Mesenteric fat pad (tissue), 1 donor: Measurements from ENCODE around the gene SETD2. TPM values are rescaled to one million over a fixed set of nuclear protein-coding genes. Genes with fewer than 3 reads are reported as not detected.
"Not testable (repeated sequence)": the region's sequence is repeated elsewhere in the genome, so short reads cannot be mapped to it uniquely, and the experiment has no call there.

Source experiments
- DNase-seq: peaks from one replicate; pipeline ENCODE4 v3.0.0-alpha.2; 2020; ENCODE audit warnings: low spot score
- long read RNA-seq: library from polyadenylated mRNA; unstranded; transcript quantifications from one replicate; pipeline ENCODE4 v2.0.0, GENCODE V29; 2020
- total RNA-seq: library from RNA; stranded (reverse); fragmentation: NEBNext Ultra II Directional; extraction: Animal tissue kit (Norgen Biotek cat#: 25700); gene quantifications from one replicate; pipeline ENCODE4 v1.2.1, GENCODE V29; 2021
- donor health status: DM: yes; HTN: yes; CAD: no.

Gene SETD2, protein sequence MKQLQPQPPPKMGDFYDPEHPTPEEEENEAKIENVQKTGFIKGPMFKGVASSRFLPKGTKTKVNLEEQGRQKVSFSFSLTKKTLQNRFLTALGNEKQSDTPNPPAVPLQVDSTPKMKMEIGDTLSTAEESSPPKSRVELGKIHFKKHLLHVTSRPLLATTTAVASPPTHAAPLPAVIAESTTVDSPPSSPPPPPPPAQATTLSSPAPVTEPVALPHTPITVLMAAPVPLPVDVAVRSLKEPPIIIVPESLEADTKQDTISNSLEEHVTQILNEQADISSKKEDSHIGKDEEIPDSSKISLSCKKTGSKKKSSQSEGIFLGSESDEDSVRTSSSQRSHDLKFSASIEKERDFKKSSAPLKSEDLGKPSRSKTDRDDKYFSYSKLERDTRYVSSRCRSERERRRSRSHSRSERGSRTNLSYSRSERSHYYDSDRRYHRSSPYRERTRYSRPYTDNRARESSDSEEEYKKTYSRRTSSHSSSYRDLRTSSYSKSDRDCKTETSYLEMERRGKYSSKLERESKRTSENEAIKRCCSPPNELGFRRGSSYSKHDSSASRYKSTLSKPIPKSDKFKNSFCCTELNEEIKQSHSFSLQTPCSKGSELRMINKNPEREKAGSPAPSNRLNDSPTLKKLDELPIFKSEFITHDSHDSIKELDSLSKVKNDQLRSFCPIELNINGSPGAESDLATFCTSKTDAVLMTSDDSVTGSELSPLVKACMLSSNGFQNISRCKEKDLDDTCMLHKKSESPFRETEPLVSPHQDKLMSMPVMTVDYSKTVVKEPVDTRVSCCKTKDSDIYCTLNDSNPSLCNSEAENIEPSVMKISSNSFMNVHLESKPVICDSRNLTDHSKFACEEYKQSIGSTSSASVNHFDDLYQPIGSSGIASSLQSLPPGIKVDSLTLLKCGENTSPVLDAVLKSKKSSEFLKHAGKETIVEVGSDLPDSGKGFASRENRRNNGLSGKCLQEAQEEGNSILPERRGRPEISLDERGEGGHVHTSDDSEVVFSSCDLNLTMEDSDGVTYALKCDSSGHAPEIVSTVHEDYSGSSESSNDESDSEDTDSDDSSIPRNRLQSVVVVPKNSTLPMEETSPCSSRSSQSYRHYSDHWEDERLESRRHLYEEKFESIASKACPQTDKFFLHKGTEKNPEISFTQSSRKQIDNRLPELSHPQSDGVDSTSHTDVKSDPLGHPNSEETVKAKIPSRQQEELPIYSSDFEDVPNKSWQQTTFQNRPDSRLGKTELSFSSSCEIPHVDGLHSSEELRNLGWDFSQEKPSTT (N-terminal part only)
- total RNA-seq = 46.6 TPM
- long read RNA-seq, partial matches to known transcripts = 2 of 17 reads
- long read RNA-seq, other reads (novel, unspliced or antisense) = 15 of 17 reads

DNA sequence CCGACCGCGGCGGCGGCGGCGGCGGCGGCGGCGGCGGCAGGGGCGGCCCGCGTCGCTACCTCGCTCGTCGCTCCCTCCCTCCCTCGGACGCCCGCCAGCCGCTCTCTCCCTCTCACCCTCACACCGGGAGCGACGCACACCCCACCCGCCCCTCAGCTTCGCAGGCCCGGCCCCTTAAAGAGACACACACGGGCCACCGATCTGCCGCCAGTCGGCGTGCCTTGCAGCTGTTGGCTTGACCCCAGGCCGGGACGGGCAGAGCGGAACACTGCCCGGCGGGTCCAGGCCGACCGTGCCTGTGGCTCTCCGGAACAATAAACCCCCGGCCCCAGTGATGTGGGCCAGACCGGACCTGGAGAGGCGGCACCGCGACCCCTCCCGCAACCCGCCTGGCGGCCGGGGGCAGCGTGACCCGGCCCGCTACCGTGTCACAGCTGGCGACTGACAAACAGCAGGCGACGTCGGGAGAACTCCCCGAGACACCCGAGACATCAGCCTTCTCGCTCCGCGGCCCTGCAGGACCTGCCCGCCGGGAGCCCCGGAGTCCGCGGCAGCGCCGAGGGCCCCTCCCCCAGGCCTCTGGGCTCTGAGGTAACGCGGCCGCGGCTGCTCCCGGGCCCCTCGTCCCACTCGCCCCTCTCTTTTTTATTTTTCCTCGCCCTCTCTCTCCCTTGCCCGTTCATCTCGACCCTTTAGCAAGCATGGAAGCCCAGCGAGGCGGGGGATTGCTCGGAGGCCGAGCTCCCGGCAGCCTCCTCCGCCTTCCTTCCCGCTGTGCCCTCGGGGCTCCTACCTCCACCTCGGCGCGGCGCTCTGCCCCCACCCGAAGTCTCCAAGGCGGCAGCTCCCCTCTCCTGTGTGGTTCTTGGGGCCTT is at the start of gene SETD2:
SETD2 (minus strand) TSS at position 107 of the 875 bp plus-strand sequence. CDS start 189 bp downstream, outside the sequence.
- peak; percentile 96 for DNase-seq

DNA sequence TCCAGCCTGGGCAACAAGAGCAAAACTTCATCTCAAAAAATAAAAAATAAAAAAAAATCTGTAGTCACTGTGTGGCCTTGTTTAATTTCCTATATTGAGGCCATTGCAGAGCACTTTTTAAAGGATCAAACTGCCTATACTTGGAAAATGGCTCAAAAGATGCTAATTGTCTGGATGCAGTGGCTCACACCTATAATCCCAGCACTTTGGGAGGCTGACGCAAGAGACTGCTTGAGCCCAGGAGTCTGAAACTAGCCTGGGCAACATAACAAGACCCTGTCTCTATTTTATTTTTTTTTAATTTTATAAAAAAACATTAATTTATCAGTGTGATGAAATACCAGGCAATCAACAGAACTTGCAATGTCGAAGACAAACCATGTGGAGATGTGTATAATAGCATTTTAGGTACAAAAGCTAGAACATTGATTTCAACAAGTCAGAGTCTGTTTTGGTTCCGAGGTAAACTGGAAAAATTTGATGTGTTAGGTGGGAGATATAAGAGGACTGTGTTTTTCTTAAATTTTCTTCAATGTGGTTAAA is 47.0 kb upstream of the SETD2 start:
- DNase-seq = no peak

DNA sequence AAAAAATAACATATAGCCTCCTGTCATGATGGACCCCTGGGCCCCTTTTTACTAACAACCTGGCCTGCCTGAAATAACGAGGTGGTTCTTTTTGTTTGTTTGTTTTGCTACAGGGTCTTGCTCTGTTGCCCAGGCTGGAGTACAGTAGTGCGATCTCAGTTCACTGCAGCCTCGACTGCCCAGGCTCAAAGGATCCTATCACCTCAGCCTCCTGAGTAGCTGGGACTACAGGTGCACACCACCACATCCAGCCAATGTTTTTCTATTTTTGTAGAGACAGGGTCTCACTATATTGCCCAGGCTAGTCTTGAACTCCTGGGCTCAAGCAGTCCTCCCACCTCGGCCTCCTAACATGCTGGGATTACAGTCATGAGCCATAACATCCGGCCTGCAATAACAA is 42.1 kb upstream of the SETD2 start:
- DNase-seq = not testable (repeated sequence)

DNA sequence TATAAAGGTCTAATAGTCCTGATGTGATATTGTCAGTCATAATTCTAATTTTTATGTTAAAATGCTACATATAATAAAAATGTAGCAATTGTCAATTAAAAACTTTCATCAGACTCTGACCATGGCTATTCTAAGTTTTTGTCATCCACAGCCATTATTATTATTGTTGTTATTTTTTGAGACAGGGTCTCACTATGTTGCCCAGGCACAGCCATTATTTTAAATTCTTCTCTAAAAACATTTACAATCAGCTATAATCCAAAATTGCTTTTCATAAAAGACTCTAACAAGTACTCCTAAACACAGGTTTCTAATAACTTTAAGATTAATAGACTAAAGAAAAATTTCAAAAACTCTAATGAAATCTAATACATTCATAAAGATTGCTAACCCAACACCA is 41.0 kb upstream of the SETD2 start:
- no peak for DNase-seq

DNA sequence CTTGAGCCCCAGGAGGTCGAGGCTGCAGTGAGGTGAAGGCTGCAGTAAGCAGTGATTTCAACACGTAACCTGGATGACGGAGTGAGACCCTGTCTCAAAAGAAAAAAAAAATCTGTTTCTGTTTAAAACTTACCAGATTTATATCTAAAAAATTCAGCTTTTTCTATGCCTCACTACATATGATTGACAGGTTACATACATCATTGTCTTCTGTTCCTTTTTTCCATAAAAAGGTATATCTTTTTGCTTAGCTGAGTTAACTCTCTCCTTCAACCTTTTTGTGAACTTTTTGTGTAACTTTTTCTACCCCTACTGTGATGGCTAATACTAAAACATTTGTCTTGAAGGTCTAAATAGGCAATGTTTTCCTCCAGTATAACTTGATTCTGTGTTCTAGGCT is 38.6 kb upstream of the SETD2 start:
- DNase-seq = no peak

DNA sequence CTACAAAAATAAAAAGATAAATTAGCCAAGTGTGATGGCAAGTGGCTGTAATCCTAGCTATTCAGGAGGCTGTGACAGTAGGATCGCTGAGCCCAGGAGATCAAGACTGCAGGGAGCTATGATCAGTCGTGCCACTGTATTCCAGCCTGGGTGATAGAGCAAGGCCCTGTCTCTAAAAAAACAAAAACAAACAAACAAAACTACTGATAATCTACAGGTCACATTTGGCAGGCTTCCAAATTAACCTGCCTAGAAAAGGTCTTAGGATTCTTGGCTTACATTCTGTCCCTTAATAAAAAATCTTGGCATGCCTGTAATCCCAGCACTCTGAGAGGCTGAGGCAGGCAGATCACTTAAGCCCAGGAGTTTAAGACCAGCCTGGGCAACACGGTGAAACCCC is 33.4 kb upstream of the SETD2 start:
- DNase-seq = no peak

DNA sequence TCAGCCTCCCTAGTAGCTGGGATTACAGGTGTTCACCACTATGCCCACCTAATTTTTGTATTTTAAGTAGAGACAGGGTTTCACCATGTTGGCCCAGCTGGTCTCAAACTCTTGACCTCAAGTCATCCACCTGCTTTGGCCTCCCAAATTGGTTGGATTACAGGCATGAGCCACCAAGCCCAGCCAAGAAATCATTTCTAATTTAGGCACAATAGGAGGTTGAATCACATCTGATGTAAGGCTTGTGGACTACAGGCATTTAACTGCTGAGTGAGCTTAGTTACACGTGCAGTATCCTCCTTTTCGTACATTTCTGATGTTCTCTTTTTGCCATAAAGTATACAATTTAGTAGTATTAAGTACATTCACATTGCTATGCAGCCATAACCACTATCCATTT is 31.1 kb upstream of the SETD2 start:
- no peak for DNase-seq

DNA sequence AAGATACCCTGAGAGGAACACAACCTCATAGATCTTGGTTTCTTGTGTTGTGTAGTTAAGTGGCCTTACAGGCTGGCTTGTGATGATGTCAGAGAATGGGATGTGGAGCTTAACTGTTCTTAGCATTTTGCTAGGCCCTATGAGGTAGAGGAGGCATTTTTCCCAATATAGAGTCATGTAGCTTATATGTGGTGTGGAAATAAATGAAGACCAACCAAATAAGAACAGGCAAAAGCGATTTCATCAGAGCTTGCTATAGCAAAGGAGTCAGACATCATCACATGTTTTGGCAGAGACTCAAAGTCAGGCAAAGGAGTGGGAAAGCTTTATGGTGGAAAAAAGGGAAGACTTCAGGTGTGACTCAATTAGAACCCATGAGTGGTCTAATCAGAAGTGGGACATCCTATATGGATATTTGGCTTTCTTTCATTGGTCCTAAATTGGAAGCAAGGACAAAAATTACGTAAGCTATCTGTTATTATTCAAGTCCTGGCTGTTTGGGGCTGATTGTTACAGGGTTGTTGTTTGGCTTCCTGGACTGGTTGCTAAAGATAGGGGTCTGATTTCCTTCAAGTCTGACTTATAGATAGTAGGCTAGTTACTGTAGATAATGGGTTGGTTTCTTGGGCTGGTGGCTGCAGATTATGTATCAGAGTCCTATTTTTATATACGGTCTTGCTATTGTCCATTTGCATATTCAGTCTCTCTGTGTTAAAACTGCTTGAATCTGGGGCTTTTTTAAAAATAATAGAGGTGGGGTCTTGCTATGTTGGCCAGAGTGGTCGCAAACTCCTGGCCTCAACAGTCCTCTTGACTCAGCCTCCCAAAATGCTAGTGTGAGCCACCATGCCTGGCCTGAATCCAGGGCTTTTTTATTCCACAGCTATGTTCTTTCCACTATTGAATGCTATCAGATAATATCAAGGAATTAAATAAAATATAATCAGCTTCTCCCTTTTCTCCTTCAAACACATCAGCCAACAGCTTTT is 30.3 kb upstream of the SETD2 start:
- DNase-seq = no peak

DNA sequence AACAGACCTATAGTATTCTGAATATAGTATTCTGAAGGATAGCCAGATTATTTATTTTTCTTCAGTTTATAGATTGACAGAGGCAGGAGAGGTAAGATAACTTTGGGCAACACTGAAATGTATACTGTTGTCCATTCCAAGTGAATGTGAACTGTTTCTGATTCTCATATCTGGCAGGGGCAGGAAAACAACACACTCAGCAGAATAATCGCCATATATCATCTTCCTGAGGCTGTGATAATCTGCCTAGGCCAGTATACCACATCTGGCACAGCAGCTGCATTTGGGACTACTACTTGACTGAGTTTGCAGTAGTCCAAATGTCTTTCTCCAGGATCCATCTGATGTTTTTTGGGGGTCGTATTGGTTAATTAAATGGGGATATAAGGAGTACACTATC is 22.4 kb upstream of the SETD2 start:
- DNase-seq = no peak

DNA sequence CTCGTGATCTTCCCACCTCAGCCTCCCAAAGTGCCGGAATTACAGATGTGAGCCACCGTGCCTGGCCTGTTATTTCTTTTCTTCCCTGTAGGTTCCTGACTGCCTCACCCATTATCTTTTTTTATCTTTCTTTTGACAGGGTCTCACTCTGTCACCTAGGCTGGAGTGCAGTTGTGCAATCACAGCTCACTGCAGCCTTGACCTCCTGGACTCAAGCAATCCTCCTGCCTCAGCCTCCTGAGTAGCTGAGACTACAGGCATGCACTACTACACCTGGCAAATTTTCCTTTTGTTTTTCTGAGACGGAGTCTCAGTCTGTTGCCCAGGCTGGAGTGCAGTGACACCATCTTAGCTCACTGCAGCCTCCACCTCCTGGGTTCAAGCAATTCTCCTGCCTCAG is 17.8 kb upstream of the SETD2 start:
- DNase-seq = peak; percentile 39

DNA sequence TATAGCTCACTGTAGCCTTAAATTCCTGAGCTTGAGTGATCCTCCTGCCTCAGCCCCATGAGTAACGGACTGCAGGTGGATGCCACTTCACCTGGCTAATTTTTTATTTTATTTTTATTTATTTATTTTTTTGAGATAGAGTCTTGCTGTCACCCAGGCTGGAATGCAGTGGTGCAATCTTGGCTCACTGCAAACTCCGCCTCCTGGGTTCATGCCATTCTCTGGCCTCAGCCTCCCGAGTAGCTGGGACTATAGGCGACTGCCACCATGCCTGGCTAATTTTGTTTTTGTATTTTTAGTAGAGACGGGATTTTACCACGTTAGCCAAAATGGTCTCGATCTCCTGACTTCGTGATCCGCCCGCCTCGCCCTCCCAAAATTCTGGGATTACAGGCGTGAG is 16.1 kb upstream of the SETD2 start:
- DNase-seq = not testable (repeated sequence)

DNA sequence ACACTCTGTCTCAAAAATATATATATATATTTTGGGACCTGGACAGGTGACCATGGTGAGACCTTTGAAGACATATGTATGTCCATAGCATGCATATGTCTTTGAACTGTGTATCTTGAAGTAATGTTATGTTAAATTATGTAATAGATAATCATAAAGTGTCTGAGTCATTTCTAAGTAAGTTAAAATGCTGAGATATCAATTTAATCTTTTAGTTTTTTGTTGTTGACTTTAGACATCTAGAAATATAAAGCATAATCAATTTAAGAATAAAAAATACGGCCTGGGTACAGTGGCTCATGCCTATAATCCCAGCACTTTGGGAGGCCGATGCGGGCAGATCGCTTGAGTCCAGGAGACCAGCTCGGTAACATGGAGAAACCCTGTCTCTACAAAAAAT is 12.7 kb upstream of the SETD2 start:
- no peak for DNase-seq

DNA sequence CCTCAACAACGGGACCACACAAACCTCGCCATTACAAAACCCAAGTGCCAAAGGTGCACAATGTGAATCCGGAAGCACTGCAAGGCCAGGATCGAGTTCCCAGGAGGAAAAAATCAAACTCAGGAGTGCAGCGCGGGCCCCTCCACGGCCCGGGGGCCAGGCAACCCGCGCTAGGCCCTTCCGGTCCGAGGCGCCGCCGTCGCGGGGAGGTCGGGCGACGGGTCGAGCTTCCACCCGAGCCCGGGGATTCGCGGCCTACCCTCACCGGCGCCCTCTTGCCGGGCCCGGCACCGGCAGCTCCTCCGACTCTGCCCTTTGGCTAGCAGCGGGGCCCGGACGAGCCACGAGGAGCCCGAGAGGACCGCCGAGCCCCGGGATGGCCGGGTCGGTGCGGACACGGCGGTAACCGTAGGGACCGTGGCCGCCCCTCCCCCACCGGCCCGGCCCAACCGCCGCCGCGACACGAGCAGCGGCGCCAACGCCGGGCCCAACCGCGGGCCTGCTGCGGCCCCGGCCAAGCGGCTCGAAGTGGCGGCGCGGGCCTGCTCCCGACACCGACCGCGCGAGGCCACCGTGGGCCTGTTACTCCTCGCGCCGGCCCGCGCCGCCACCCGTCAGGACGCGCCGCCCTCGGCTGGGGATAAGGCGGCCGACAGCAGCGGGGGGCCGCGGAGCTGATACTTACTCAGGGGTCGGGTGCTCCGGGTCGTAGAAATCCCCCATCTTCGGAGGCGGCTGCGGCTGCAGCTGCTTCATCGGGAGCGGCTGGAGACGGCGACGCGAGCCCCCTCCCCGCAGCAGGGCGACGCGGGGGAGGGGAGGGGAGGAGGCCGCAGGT is 525 bp downstream of the SETD2 start:
- peak; percentile 90 for DNase-seq

DNA sequence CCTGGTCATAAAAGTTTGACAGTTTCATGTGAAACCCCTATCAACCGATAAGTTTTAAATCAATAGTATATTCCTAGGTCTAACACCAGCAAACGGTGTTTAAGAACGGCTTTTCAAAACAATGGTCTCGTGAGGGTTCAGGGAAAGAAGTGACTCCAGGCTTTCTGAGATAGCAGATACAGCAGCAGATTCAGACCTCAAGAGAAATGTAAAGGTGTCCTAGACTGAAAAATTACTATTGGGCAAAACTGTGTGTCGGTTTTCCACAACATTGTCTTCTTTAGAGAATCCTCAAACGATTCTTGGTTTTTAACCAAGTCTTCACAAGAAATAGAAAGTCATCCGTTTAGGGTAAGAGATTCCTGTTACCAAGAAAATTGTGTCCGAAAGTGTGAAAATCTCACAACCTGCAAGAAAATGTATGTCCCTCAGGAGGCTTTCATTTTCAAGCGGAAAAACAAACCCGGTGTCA is 1.2 kb downstream of the SETD2 start:
- DNase-seq = no peak

DNA sequence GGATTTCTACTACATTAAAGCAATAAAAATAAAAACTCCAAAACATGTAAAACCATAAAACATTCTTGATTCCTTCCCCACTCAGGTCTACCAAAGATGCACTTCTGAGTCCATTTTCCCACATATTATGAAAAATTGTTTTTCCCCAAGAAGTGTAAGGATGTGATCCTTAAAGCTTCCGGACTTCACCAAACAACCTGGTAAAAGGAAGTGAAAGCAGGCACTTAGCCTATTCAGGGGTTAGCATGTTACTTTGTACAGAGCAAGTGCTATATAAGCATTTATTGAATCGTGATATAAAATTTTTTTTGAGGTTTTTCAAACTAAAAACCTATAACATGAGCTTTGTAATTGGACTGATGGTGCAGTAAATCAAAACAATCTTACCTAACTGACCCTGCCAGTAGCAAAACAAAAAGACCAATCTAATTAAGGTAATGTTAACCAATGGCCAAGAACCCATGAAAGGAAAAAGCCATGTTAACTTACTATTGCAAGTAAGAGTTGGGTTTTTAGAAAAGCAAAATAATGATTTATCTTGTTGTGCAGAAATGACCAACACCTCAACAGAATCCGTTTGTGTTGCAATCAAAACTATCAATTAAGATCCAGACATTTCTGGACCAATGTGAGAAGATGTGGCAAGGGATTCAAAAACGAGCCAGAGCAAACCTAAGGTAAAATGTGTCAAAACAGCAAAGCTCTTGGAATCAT is 1.8 kb downstream of the SETD2 start:
- DNase-seq = no peak

DNA sequence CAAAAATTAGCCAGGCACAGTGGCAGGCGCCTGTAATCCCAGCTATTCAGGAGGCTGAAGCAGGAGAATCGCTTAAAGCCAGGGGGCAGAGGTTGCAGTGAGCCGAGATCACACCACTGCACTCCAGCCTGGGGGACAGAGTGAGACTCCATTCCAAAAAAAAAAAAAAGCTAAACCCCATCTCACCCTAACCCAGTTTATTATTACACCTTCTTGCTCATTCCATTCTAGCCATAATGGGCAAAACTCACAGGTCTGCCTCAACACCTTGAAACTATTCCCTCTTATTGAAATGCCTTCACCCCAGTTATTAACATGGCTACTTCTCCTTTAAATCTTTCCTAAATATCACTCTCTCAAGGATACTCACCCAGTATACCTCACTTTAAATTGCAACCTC is 4.1 kb downstream of the SETD2 start:
- DNase-seq = no peak

DNA sequence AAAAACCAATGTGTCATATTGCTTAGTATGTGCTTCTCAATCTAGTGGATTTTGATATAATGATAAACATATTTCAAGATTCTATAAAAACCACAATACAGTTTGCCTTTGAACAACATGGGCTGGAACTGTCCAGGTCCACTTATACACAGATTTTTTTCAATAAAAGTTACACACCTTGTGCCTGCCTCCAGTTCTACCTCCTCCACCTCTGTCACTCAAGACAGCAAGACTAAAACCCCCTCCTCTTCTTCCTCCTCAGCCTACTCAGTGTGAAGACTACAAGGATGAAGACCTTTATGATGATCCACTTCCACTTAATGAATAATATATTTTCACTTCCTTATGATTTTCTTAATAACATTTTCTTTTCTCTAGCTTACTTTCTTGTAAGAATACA is 5.7 kb downstream of the SETD2 start:
- DNase-seq = no peak
